Measurements from ENCODE around the gene PINLYP. TPM values are rescaled to one million over a fixed set of nuclear protein-coding genes. Genes with fewer than 3 reads are reported as not detected.
A peak's percentile ranks its signal among the peaks of the same experiment; 100 is the strongest.
"Not testable (repeated sequence)": the region's sequence is repeated elsewhere in the genome, so short reads cannot be mapped to it uniquely, and the experiment has no call there.

PINLYP gene
- total RNA-seq, 4 donors from 2014 or later, result 7.5 to 45.7 (median 21.6) TPM

DNA sequence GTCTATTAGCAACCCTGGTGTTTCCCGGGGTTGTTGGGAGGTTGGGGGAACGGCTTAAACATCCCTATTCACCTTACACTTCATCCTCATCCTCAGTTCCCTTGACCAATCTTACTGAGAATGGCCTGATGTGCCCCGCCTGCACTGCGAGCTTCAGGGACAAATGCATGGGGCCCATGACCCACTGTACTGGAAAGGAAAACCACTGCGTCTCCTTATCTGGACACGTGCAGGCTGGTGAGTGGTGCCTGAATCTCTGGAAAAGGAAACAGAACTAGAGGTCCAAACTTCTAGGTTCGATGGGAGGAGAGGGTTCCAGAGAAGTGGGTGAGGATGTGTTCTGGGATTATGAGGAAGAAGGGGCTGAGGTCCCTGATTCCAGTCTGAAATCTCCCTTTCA lies 5.9 kb downstream of the PINLYP start:
- TF ChIP-seq EP300 (IDR thresholded peaks at IDR 0.05) (no peak), POLR2A (IDR thresholded peaks at IDR 0.05) (no peak)
- TF ChIP-seq, protein P1, sequence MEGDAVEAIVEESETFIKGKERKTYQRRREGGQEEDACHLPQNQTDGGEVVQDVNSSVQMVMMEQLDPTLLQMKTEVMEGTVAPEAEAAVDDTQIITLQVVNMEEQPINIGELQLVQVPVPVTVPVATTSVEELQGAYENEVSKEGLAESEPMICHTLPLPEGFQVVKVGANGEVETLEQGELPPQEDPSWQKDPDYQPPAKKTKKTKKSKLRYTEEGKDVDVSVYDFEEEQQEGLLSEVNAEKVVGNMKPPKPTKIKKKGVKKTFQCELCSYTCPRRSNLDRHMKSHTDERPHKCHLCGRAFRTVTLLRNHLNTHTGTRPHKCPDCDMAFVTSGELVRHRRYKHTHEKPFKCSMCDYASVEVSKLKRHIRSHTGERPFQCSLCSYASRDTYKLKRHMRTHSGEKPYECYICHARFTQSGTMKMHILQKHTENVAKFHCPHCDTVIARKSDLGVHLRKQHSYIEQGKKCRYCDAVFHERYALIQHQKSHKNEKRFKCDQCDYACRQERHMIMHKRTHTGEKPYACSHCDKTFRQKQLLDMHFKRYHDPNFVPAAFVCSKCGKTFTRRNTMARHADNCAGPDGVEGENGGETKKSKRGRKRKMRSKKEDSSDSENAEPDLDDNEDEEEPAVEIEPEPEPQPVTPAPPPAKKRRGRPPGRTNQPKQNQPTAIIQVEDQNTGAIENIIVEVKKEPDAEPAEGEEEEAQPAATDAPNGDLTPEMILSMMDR (IDR thresholded peaks at IDR 0.05), result no peak
- 67 to 74% methylated on average over 7 of the region's 7 CpGs for WGBS, 2 donors
- Histone ChIP-seq H3K4me3 (peak overlapping the region in 1 of 4 donors; percentile 60), H3K4me1 (peaks cover 0 to 37% (median 7%) of the 10 kb centered on the region in 4 donors), H3K27me3 (no peaks in the 10 kb centered on the region), H3K9me3 (no peaks in the 10 kb centered on the region), H3K27ac (peak overlapping the region in 3 of 4 donors; percentile 80 to 93 (median 89)), H3K36me3 (peaks cover 0 to 10% (median 0%) of the 10 kb centered on the region in 3 donors)
- no peak for DNase-seq (ENCODE audit: low spot score in 2 of 2)

DNA sequence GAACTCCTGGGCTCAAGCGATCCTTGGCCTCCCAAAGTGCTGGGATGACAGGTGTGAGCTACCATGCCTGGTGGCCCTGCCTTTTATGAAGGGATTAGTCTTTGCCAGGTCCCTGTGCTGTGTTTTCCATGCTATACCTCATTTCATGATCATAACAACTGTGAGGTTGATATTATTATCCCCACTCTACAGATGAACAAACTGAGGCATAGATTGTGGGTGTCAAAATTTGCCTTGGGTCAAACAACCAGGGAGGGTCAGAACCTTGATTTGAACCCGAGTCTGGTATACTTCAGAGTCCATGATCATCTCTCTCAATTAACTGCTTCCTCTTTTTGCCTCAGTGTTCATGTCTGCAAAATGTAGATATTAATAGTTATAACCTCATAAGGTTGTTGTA lies 6.9 kb downstream of the PINLYP start:
- TF ChIP-seq POLR2A (IDR thresholded peaks at IDR 0.05) (no peak), EP300 (IDR thresholded peaks at IDR 0.05) (no peak)
- TF ChIP-seq, protein P1 (IDR thresholded peaks at IDR 0.05), result no peak

DNA sequence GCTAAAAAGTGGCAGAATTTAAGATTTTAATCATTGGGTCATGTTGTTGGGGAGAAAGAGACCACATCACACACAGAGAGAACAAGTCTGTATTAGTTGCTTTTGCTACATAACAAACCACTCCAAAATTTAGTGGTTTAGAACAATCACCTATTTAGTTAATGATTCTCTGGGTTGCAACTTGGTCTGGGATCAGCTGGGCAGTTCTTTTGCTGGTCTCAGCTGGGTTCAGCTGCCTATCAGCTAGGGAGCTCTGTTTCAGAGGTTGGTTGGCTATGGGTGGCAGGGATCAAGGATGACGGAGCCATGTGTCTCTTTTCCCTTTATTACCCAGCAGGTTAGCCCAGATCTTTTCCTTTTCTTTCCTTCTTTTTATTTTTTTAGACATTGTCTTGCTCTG lies 8.9 kb downstream of the PINLYP start:
- no peak for DNase-seq (ENCODE audit: low spot score in 2 of 2)
- no peak for TF ChIP-seq POLR2A (IDR thresholded peaks at IDR 0.05)
- TF ChIP-seq, protein P1 (IDR thresholded peaks at IDR 0.05), result no peak
- no peak for TF ChIP-seq EP300 (IDR thresholded peaks at IDR 0.05)
- peaks cover 0 to 34% (median 0%) of the 10 kb centered on the region in 3 donors for H3K36me3 ChIP-seq
- WGBS, 2 donors, result 81 to 100% methylated on average over 1 of the region's 1 CpG
- no peaks in the 10 kb centered on the region for H3K9me3 ChIP-seq
- H3K4me1 ChIP-seq, result peaks cover 0 to 35% (median 6%) of the 10 kb centered on the region in 4 donors
- no peaks in the 10 kb centered on the region for H3K27me3 ChIP-seq
- H3K27ac ChIP-seq, result peak overlapping the region in 1 of 4 donors; percentile 43
- H3K4me3 ChIP-seq, result no peak overlapping the region

More for the DNA sequence above, 6.9 kb downstream of the PINLYP start:
- peaks cover 0 to 35% (median 7%) of the 10 kb centered on the region in 4 donors for H3K4me1 ChIP-seq
- peak overlapping the region in 1 of 4 donors; percentile 89 for H3K27ac ChIP-seq
- H3K4me3 ChIP-seq, result no peak overlapping the region
- peaks cover 0 to 17% (median 0%) of the 10 kb centered on the region in 3 donors for H3K36me3 ChIP-seq
- no peaks in the 10 kb centered on the region for H3K9me3 ChIP-seq
- no peaks in the 10 kb centered on the region for H3K27me3 ChIP-seq
- DNase-seq (ENCODE audit: low spot score in 2 of 2), result no peak
- WGBS, 2 donors, result 94 to 95% methylated on average over 2 of the region's 2 CpGs

DNA sequence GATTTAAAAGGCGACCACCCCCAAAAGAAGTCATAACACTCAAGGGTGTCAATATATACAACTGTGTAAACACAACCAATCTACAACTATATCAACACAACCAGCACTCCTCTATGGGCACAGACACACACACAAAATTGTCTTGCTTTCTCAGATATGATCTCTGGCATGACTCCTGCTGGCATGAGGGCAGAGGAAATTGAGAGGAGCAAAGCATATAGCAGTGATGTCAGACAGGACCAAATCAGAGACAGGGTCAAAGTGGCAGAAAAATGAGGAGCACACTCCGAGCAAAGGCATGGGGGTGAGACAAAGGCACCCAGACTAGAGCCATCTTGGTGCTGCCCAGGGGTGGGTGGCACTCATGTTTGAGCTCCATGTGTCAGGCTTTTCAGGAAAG lies 10.7 kb downstream of the PINLYP start:
- no peak overlapping the region for H3K27ac ChIP-seq
- TF ChIP-seq POLR2A (IDR thresholded peaks at IDR 0.05) (no peak), EP300 (IDR thresholded peaks at IDR 0.05) (no peak)
- TF ChIP-seq, protein P1 (IDR thresholded peaks at IDR 0.05), result no peak
- H3K4me3 ChIP-seq, result no peak overlapping the region
- peaks cover 0 to 18% (median 0%) of the 10 kb centered on the region in 4 donors for H3K4me1 ChIP-seq
- no peak for DNase-seq (ENCODE audit: low spot score in 2 of 2)
- H3K36me3 ChIP-seq, result peaks cover 0 to 53% (median 0%) of the 10 kb centered on the region in 3 donors
- WGBS, 2 donors, result 47 to 60% methylated on average over 2 of the region's 2 CpGs
- H3K27me3 ChIP-seq, result no peaks in the 10 kb centered on the region
- H3K9me3 ChIP-seq, result no peaks in the 10 kb centered on the region

DNA sequence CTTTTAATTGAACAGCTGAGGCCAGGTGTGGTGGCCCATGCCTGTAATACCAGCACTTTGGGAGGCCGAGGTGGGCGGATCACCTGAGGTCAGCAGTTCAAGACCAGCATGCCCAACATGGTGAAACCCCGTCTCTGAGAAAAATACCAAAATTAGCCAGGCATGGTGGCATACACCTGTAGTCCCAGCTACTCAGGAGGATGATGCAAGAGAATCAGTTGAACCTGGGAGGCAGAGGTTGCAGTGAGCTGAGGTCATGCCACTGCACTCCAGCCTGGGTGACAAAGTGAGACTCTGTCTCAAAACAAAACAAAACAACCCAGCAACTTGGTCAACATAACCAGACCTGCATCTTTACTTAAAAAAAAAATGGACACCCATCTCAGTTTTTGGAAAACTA lies 11.4 kb downstream of the PINLYP start:
- H3K9me3 ChIP-seq; H3K27me3 ChIP-seq; DNase-seq (ENCODE audit: low spot score in 2 of 2); H3K4me3 ChIP-seq; H3K27ac ChIP-seq: not testable (repeated sequence)
- peaks cover 0 to 60% (median 0%) of the 10 kb centered on the region in 3 donors for H3K36me3 ChIP-seq
- 91 to 95% methylated on average over 3 of the region's 3 CpGs for WGBS, 2 donors
- H3K4me1 ChIP-seq, result peaks cover 0 to 11% (median 0%) of the 10 kb centered on the region in 4 donors

All from tibial nerve (tissue), 4 donors.